GM18507 (cell line): ENCODE results near the gene SCYGR7.
"Not testable (repeated sequence)": the region's sequence is repeated elsewhere in the genome, so short reads cannot be mapped to it uniquely, and the experiment has no call there.

Experiments
- DNase-seq: peaks from one replicate; pipeline ENCODE4 v3.0.0; 2011; ENCODE audit warnings: low read depth; ENCODE audit not compliant: insufficient read length; ENCODE audit errors: extremely low spot score
- FAIRE-seq: peaks from 2 replicates; lab custom pipeline; 2011; peaks lifted over from hg19 to GRCh38; lab: Jason Lieb, UNC

SCYGR7 gene, protein sequence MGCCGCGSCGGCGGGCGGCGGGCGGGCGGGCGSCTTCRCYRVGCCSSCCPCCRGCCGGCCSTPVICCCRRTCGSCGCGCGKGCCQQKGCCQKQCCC

DNA sequence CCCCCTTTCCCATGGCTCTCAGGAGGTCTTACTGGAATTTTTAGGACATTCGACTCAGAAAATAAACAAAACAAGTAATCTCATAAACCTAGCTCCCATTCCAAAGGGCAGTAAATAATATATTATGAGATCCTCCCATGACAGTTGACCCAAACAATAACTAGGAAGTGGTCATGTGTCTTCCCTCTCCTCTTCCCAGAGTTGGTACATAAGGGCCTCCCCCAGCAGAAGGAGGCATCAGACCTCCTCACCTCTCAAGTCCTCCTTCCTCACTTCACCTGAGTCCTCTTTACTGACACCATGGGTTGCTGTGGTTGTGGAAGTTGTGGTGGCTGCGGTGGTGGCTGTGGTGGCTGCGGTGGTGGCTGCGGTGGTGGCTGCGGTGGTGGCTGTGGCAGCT is at the start of gene SCYGR7:
Gene SCYGR7, plus strand, starts transcription at position 301 of the 400 bp plus-strand sequence. Its CDS starts 0 bp downstream, at position 301.
- FAIRE-seq = no peak

DNA sequence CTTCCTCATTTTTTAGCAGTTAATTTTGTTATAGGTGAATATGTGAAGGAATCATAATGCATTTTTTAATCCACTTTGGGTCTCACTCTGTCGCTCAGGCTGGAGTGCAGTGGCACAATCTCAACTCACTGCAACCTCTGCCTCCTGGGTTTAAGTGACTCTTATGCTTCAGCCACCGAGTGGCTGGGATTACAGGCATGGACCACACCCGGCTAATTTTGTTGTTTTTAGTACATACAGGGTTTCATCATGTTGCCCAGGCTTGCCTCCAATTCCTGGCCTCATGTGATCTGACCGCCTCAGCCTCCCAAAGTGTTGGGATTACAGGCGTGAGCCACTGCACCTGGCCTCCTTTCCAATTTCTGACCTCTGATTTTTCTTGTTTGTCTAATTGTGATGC is 43.9 kb upstream of the SCYGR7 start:
- DNase-seq = no peak
- no peak for FAIRE-seq

More for the DNA sequence above, at the start of gene SCYGR7:
- DNase-seq = no peak

DNA sequence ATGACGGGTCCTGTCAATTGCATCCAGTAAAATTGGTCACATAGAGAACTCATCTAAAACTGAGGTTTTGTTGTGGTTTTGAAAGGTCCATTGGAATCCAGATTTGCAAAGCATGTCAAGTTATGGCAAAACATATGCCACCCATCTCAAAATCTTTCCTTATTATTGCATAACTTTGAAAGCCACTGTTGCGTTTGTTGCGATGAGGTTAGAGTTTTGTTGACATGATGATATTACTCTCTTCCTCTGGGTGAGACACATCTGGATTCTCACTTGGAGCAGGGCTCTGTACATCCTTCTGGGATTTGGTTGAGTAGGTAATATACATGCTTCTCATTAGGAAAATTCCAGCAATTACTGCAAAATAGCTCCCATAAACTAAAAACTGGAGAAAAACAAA is 40.9 kb upstream of the SCYGR7 start:
- DNase-seq (no peak), FAIRE-seq (no peak)

DNA sequence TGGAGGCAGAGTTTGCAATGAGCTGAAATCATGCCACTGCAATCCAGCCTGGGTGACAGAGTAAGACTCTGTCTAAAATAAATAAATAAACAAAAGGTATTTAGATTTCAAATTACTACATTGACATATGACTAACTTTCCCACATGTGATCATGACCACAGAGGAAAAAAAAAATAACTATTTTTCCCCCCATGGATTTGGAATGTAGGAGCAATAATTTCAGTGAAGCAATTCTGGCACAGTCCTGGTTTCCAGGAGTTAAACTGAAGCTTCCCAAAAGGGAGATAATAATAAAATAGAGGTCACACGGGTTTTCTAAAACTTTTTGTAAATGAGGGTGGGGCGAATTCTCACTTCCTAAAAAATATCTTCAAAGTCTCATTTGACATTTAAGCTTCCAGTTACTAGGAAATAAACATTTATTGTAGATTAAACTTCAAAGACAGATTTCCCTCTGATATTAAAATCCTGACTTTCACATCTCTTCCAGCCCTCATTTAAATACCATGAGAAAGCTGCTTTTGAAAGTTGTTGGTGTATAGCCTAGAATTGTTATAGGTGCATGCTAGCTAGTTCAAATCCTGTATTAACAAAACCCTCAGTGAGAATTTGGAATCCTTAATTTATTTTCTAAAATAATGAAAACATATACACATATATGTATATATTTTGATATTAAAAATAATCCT is 31.0 kb upstream of the SCYGR7 start:
- FAIRE-seq (no peak), DNase-seq (no peak)

DNA sequence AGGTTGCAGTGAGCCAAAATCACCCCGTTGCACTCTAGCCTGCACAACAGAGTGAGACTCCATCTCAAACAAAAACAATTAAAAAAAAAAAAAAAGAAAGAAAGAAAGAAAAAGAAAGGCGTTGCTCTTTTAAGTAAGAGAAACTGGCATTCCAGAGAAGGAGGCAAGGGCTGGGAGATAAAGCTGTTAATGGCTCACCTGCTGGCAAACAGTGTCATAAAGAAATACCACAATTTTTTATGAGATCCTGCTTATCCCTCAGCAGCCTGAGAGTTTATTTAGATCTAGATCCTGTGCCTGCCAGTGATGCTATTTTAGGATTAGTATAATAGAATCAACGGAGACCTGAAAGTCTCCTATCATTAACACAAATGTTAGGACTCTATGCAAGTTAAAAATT is 26.6 kb upstream of the SCYGR7 start:
- FAIRE-seq (no peak), DNase-seq (no peak)

DNA sequence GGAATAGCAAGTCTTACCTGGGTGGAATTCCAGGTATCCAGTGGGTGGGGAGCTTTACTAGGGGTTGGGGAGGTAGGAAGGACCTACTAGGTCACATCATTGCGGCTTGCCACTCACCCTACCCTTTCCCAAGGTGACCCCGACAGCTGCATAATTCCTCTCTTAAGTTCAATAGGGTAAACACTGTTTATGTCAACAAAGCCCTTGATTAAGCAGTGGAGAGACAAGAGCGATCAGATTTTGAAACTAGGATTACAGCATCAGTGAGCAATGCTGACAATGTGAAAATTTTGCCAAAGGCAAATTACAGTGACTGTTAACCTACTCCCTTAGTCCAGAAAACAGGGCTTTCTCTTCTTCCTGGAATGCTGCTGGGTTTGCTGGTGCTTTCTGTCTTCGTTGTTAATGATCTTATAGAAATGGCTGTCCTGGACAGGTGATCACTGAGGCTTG is 24.8 kb upstream of the SCYGR7 start:
- FAIRE-seq (no peak), DNase-seq (no peak)

DNA sequence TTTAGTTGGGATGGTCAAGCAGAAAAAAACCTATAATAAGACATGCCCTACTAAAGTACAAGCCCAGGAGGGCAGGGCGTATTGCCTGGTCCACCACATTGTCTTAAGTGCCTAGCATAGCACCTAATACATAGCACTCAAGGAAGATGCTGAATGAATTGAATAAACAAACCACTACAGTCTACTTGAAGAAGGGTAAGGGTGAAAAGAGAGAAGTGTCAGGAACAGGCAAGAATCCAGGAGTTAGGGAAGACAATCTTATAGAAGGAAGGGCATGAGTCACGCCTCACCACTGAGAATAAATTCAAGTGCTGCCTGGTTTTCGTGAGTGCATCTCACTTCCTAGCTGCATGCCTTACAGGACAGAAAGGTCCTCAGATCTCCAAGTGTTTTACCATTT is 24.2 kb upstream of the SCYGR7 start:
- no peak for FAIRE-seq
- DNase-seq = no peak

DNA sequence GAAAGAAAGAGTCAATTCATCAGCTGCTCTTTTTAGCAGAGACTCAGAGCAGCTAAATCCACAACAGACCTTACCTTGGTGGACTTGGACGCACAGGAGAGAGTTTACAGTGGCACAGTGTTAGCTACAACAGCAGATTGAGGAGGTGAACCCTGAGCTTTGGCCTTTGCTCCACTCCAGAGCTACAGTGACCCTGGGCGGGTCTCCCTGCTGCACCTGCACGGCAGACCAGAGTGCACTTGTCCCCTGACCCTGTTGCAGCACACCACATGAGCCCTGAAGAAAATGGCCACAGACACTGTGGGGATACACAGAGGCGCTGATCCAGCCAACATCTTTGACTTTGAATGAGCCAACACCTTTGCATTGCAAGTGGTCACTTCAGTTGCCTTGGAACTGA is 21.3 kb upstream of the SCYGR7 start:
- FAIRE-seq (no peak), DNase-seq (no peak)

DNA sequence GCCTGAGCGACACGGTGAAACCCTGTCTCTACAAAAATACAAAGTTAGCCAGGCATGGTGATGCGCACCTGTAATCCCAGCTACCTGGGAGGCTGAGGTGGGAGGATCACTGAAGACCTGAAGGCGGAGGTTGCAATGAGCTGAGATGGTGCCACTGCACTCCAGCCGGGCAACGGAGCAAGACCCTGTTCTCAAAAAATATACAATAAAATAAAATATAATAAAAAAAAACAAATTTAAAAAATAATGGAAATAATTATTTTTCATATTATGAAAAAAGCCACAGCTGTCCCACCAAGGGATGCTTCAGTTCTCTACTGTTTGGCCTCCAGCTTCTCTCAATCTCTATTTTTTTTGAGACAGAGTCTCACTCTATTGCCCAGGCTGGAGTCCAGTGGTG is 20.7 kb upstream of the SCYGR7 start:
- DNase-seq (no peak), FAIRE-seq (no peak)

DNA sequence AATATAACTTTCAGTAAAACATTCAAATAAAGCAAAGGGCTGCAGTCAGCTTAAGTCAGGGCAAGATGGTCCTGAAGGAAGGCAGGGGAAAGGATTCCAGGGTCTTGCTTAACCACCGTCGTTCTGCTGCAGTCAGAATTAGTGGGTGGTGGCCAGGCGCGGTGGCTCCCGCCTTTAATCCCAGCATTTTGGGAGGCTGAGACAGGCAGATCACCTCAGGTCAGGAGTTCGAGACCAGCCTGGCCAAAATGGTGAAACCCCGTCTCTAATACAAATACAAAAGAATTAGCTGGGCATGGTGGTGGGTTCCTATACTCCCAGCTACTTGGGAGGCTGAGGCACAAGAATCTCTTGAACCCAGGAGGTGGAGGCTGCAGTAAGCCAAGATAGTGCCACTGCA is 17.1 kb upstream of the SCYGR7 start:
- FAIRE-seq = no peak
- no peak for DNase-seq

DNA sequence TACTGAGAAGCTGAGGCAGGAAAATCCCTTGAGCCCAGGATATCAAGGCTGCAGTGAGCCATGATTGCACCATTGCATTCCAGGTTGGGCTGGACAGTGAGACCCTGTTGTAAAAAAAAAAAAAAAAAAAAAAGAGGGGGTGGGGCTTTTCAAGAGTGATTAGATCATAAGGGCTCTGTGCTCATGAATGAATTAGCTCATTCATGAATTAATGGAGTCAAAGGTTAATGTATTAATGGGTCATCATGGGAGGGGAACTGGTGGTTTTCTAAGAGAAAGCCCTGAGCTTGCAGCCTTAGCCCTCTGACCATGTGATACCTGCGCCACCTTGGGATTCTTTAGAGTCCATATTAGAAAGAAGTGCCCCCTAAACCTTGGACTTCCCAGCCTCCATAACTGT is 14.8 kb upstream of the SCYGR7 start:
- FAIRE-seq (no peak), DNase-seq (no peak)

DNA sequence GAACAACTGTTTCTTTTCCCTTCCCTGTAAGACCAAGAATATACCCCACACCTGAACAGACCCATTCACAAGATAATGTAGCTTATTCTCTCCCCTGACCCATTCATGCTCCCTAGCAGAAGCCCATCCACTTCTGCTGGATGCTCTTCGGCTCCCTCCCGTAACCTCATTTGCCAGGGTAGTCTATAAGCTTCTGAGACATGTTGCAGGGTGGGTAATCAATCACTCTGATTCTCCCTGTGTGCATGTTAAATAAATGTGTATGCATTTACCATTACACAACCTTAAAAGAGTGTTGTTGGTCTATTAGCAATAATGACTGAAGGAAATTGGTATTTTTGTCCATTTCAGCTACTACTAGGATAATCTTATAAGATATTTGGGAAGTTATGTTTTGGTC is 11.6 kb upstream of the SCYGR7 start:
- FAIRE-seq = no peak
- DNase-seq = no peak

DNA sequence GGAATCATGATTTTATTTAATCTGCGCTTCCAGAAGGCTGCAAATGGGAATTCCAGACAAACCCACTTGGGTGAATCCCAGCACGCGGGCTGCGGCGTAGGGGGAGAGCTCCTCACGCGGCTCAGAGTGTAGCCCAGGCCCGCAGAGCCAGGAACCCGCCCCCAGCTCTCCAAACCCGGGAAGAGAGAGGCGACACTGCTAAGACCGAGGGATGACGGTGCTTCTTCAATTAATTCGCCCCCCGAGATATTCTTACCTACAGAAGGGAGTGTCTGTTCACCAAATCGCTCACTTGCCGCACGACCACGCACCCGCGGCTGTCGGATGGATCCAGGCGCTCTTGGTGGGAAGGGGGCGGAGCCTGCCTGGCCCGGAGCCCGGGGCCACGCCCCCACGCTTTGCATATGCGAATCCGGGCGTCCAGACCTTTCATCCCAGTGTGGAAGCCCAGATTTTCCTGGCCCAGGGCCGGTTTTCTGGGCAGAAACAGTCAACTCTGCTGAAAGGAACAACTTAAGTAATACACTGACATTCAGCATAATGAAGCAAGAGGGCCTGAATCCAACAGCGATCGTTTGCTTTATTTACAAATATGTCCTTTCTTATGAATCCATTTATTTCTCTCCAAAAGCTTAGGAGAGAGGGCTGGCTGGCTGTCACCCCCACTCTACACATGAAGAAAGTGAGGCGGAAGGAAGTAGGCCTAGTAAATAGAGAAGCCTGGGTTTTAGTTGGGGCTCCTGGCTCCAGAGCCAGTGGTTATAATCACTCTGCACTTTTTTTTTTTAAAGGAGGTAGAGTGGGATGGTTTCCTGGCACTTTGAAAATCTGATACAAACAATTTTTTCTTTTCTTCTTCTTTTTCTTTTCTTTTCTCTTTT is 10.2 kb upstream of the SCYGR7 start, which contains the start of gene SLC19A3:
Gene SLC19A3, minus strand, starts transcription at position 342 of the 881 bp plus-strand sequence. CDS start 15,710 bp downstream, outside the sequence.
- DNase-seq (no peak), FAIRE-seq (no peak)

DNA sequence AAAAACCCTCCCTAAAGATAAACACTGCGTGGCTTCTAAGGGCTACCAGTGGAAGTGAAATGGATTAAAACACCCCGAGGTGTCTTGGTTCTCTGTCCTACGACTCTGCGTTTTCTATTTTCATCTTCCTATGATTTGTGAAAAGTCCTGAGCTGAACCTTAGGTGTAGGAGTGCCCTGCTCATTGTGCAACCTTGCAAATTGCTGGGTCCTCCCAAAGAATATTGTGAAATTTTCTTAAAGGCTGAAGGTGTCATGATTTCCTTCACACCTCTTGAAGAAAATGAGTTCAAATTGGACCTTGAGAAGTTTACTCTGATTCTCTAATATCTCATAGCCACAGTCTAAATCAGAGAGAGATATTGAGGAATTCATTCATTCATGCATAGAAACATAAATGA is 8.5 kb upstream of the SCYGR7 start:
- no peak for DNase-seq

DNA sequence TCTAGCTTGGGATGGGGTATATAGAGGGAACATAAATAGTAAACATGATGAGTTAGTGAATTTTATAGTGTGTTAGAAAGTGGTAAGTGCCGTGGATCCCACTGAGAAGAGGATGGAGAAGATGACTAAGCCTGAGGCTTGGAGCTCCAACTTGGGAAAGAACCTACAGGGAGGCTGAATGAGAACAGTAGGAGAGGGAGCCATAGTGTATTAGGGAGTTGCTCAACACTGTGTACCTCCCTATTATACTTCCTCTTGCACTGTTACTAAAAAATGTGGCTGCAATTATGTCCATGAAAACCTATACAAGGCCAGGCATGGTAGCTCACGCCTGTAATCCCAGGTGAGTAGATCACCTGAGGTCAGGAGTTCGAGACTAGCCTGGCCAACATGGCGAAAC is 7.5 kb upstream of the SCYGR7 start:
- DNase-seq (no peak), FAIRE-seq (no peak)

More for the DNA sequence above, 8.5 kb upstream of the SCYGR7 start:
- FAIRE-seq = no peak

DNA sequence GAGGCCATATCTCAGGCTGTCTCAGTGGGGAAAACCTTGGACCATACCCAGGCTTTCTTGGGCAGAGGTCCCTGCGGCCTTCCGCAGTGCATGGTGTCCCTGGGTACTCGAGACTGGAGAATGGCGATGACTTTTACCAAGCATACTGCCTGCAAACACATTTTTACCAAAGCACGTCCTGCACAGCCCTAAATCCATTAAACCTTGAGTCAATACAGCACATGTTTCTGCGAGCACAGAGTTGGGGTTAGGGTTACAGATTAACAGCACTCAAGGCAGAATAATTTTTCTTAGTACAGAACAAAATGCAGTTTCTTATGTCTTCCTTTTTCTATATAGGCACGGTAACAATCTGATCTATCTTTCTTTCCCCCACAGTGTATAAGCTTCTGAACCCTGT is 5.3 kb upstream of the SCYGR7 start:
- not testable (repeated sequence) for FAIRE-seq, DNase-seq

DNA sequence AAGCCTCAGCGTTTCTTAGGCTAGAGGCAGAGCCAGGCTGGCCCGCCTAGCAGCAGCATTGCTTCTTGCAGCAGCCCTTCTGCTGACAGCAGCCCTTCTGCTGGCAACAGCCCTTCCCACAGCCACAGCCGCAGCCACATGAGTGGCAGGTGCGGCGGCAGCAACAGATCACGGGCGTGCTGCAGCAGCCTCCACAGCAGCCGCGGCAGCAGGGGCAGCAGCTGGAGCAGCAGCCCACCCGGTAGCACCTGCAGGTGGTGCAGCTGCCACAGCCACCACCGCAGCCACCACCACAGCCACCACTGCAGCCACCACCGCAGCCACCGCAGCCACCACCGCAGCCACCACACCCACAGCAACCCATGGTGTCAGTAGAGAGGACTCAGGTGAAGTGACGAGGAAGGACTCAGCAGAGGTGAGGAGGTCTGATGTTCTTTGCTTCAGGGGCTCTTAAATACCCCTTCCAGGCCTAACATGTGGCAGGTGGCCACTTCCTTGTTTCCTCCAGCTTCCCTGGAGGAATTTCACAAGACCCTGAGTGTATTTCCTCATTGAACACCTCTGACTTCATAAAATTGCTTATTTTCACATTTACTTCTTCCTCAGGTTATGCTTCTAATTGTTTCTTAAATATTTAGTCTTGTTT is 3.6 kb upstream of the SCYGR7 start, which contains the start of gene SCYGR6:
Gene SCYGR6, minus strand, starts transcription at position 364 of the 646 bp plus-strand sequence. Its CDS starts 0 bp downstream, at position 364.
- FAIRE-seq = no peak

DNA sequence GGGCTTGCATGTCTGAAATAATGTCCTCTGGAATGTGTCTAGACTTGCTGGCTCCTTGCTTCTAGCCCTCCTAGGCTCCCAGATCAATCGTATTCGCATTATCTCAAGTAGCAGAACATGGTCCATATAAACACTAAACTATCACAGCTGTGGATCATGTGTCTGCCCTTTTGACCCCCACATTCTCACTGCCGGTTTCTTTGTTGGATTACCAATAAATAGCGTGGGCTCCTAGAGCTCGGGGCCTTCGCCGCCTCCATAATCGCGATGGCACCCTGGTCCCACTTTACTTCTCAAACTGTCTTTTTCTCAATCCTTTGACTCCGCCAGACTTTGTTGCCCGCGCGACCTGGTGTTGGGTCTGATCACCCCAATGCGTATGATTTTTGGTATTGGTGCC is 11.2 kb downstream of the SCYGR7 start:
- DNase-seq = no peak
- no peak for FAIRE-seq

More for the DNA sequence above, 3.6 kb upstream of the SCYGR7 start, which contains the start of gene SCYGR6:
- no peak for DNase-seq

DNA sequence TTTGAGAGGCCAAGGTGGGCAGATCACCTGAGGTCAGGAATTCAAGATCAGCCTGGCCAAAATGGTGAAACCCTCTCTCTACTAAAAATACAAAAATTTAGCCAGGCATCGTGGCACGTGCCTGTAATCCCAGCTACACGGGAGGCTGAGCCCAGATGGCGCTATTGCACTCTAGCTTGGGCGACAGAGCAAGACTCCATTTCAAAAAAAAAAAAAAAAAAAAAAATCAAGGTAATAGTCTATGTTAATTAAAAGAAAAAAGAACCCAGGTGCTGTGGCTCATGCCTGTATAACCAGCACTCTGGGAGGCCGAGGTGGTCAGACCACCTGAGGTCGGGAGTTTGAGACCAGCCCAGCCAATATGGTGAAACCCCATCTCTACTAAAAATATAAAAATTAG is 12.6 kb downstream of the SCYGR7 start:
- not testable (repeated sequence) for DNase-seq, FAIRE-seq

DNA sequence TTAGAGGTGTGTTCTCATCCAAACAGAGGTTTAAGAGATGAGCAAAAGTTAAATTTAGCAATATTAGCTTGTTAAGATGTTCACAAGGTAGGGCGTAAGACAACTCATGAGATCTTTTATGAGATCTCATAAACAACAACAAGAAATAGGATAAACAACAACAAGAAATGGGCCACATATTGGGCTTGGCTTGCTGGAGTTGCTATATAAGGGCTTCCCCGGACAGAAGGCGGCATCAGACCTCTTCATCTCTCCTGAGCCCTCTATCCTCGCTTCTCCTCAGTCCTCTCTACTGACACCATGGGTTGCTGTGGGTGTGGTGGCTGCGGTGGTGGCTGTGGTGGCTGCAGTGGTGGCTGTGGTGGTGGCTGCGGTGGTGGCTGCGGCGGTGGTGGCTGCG is 17.5 kb downstream of the SCYGR7 start, which contains the start of gene SCYGR8:
Gene SCYGR8, plus strand, starts transcription at position 301 of the 400 bp plus-strand sequence. Its CDS starts 0 bp downstream, at position 301.
- DNase-seq (no peak), FAIRE-seq (no peak)
